Ovary (tissue), 1 donor: ENCODE results near the gene CASTOR2.
"Not testable (repeated sequence)": the region's sequence is repeated elsewhere in the genome, so short reads cannot be mapped to it uniquely, and the experiment has no call there.

ENCODE experiments used
- EP300 ChIP-seq: sonication (generic); formaldehyde crosslinking; IDR thresholded peaks from one replicate; pipeline ENCODE4 v1.6.1; 2017; ENCODE audit warnings: antibody characterized with exemption
- POLR2A ChIP-seq: fragments of 450-650 bp; IDR thresholded peaks from one replicate; pipeline ENCODE4 v1.6.1; 2017; ENCODE audit warnings: antibody characterized with exemption, mild to moderate bottlenecking, moderate library complexity

- TF ChIP-seq EP300, POLR2A: not testable (repeated sequence)
Observed at GRCh38 chr7:74975959-74976358, 11.5 kb downstream of the CASTOR2 start.
